ENCODE measurements around the gene PDE7B. TPM values are rescaled to one million over a fixed set of nuclear protein-coding genes. Genes with fewer than 3 reads are reported as not detected.

Gene PDE7B
- total RNA-seq, 2 experiments from 2014 or later = 0.25 to 0.31 TPM

- Mint-ChIP-seq H3K4me1 (ENCODE audit: low read depth) (no peaks in the 10 kb centered on the region), H3K4me3 (no peak overlapping the region), H3K36me3 (ENCODE audit: low read depth) (no peaks in the 10 kb centered on the region), H3K27me3 (ENCODE audit: low read depth) (no peaks in the 10 kb centered on the region), H3K9me3 (no peaks in the 10 kb centered on the region), H3K27ac (no peak overlapping the region)
- intact Hi-C loops (cut with micrococcal nuclease) = no loop called here
- no peak for DNase-seq
- CTCF ChIA-PET = no interaction called here
These were observed 25.2 kb upstream of the PDE7B start for GRCh38 chr6:135826236-135826804.

DNA sequence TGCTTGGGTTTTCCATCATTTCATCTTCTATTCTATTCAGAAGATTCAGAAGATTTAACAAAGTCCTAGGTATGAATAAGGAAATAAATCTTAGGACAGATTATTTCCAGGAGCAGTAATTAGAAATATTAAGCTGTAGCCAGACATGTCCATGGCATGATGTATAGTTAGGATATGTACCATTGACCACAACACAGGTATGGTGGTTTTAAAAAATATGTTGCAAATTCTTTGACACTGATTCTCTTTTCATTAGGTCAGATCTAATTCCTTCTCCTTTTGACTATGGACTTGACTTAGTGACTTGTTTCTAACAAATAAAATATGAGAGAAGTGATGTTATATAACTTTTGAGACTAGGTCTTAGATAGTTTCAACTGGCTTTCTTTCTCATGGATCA, 23.5 kb upstream of the PDE7B start:
- intact Hi-C loops (cut with micrococcal nuclease) = no loop called here
- no peaks in the 10 kb centered on the region for H3K4me1 Mint-ChIP-seq (ENCODE audit: low read depth)
- H3K4me3 Mint-ChIP-seq = no peak overlapping the region
- DNase-seq = no peak
- H3K9me3 Mint-ChIP-seq = no peaks in the 10 kb centered on the region
- H3K27me3 Mint-ChIP-seq (ENCODE audit: low read depth) = no peaks in the 10 kb centered on the region
- no peak overlapping the region for H3K27ac Mint-ChIP-seq
- CTCF ChIA-PET = no interaction called here
- H3K36me3 Mint-ChIP-seq (ENCODE audit: low read depth) = no peaks in the 10 kb centered on the region

- Mint-ChIP-seq H3K4me1 (ENCODE audit: low read depth) (peaks cover 2% of the 10 kb centered on the region), H3K27ac (no peak overlapping the region), H3K36me3 (ENCODE audit: low read depth) (no peaks in the 10 kb centered on the region), H3K9me3 (no peaks in the 10 kb centered on the region), H3K27me3 (ENCODE audit: low read depth) (no peaks in the 10 kb centered on the region), H3K4me3 (no peak overlapping the region)
- CTCF ChIA-PET = no interaction called here
- intact Hi-C loops (cut with micrococcal nuclease) = no loop called here
- no peak for DNase-seq
These were observed 21.0 kb upstream of the PDE7B start for GRCh38 chr6:135830452-135830881.

- H3K36me3 Mint-ChIP-seq (ENCODE audit: low read depth) = no peaks in the 10 kb centered on the region
- no peaks in the 10 kb centered on the region for H3K27me3 Mint-ChIP-seq (ENCODE audit: low read depth)
- H3K27ac Mint-ChIP-seq = no peak overlapping the region
- CTCF ChIA-PET = interaction anchor here (0.7 kb wide), 1 partner anchor 246 kb away, joined by 3 read pairs; no protein-coding TSS in a partner anchor
- H3K4me1 Mint-ChIP-seq (ENCODE audit: low read depth) = peaks cover 2% of the 10 kb centered on the region
- intact Hi-C loops (cut with micrococcal nuclease) = no loop called here
- H3K9me3 Mint-ChIP-seq = no peaks in the 10 kb centered on the region
- no peak overlapping the region for H3K4me3 Mint-ChIP-seq
- no peak for DNase-seq
These were observed 20.5 kb upstream of the PDE7B start for GRCh38 chr6:135831016-135831415.

DNA sequence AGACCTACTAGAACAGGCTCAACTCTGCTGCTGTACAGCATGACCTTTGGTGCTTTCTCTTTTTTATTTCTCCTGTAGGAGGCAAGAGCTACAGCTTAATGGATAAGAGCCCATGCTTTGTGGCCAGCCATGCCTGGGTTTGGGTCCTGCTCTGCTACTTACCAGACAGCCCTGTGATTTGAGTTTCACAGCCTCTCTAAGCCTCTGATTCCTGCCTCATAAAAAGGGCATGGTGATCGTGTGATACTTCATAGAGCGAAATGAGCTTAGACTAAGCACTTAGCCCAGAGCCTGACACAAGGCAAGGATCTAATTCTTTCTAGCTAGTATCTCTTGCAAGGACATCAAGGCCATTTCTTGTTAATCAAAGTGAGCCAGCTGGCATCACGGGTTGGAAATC, 19.3 kb upstream of the PDE7B start:
- DNase-seq = no peak
- H3K36me3 Mint-ChIP-seq (ENCODE audit: low read depth) = no peaks in the 10 kb centered on the region
- intact Hi-C loops (cut with micrococcal nuclease) = no loop called here

DNA sequence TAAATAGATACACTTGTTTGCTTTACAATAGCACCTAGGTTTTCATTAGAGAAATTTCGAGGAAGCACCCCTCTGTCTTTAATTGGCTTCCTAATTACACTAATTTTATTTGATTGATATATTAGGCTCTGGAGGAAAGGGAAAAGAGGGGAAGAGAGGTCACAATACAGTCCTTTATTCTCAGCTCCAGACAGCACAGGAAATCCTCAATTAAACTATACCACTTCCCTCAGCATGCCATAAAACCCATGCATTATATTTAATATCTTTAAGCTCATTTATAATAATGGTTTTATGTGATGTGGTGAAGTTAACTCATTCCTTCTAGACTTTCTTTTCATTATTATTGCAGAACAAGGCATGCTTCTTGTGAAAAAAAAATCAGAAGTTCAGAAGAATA, 17.7 kb upstream of the PDE7B start:
- H3K27ac Mint-ChIP-seq = no peak overlapping the region
- CTCF ChIA-PET = no interaction called here
- no peak overlapping the region for H3K4me3 Mint-ChIP-seq
- intact Hi-C loops (cut with micrococcal nuclease) = no loop called here
- no peak for DNase-seq
- H3K4me1 Mint-ChIP-seq (ENCODE audit: low read depth) = peaks cover 8% of the 10 kb centered on the region
- H3K9me3 Mint-ChIP-seq = no peaks in the 10 kb centered on the region
- H3K36me3 Mint-ChIP-seq (ENCODE audit: low read depth) = no peaks in the 10 kb centered on the region
- H3K27me3 Mint-ChIP-seq (ENCODE audit: low read depth) = no peaks in the 10 kb centered on the region

More for the DNA sequence above, 19.3 kb upstream of the PDE7B start:
- CTCF ChIA-PET = interaction anchor here (0.6 kb wide), 2 partner anchors 49 to 291 kb away, joined by 3 to 6 read pairs; no protein-coding TSS in a partner anchor
- H3K4me3 Mint-ChIP-seq = no peak overlapping the region
- peaks cover 4% of the 10 kb centered on the region for H3K4me1 Mint-ChIP-seq (ENCODE audit: low read depth)
- no peak overlapping the region for H3K27ac Mint-ChIP-seq
- no peaks in the 10 kb centered on the region for H3K27me3 Mint-ChIP-seq (ENCODE audit: low read depth)
- no peaks in the 10 kb centered on the region for H3K9me3 Mint-ChIP-seq

DNA sequence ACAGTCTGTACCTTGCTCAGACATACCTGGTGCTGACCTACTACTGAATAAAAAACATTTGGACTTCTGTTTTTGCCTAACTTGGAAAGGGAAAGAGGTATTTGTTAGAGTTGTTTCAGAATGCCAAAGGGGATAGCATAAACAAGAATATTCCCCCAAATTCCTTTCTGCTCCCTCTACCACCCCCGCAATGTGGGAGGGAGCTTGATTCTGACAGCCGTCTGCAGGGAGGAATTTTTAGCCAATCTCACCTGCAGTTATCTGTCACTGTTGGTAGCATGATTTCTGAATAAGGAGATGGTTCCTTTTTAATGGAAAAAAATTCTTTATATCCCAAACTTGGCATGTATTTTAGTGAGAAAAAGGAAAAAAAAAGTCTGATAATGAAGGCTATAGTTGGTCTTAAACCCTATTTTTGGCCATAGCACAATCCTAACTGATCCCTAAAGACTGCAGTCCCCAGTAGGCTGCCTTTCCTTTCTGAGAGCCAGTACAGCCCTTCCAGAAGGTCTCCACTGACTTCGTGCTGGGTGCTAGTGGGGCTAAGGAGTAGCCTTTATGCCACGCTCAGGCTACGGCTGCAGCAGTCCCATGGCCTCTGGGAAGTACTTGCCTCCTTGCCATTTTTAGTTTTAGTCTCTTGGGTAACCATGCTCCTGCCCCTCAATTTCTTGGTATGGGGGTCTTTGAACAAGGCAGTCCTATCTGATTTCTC, 13.6 kb upstream of the PDE7B start:
- CTCF ChIA-PET = no interaction called here
- DNase-seq = no peak
- Mint-ChIP-seq H3K36me3 (ENCODE audit: low read depth) (no peaks in the 10 kb centered on the region), H3K9me3 (no peaks in the 10 kb centered on the region), H3K27me3 (ENCODE audit: low read depth) (no peaks in the 10 kb centered on the region), H3K27ac (no peak overlapping the region), H3K4me1 (ENCODE audit: low read depth) (peaks cover 8% of the 10 kb centered on the region), H3K4me3 (no peak overlapping the region)
- intact Hi-C loops (cut with micrococcal nuclease) = no loop called here

DNA sequence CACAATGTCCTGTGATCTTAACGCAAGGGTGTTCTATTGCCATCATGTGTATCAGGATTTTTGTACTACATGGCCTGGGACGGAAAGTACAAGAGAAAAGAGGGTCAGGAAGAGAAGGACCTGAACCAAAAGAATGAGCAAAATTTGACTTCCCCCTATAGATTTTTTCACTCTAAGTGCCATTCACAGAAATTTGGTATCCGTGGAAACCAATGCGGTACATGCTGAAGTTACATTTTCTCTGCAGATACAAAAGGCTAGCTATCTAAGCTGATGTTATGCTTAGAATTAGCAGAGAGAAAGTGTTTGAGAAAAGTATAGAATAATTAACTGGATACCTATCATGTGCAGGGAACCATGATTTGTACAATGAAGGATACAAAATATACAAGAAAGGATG, 12.4 kb upstream of the PDE7B start:
- intact Hi-C loops (cut with micrococcal nuclease) = no loop called here
- DNase-seq = no peak
- no peak overlapping the region for H3K27ac Mint-ChIP-seq
- no peaks in the 10 kb centered on the region for H3K36me3 Mint-ChIP-seq (ENCODE audit: low read depth)
- H3K4me3 Mint-ChIP-seq = no peak overlapping the region
- H3K9me3 Mint-ChIP-seq = no peaks in the 10 kb centered on the region
- no peaks in the 10 kb centered on the region for H3K27me3 Mint-ChIP-seq (ENCODE audit: low read depth)
- CTCF ChIA-PET = no interaction called here
- H3K4me1 Mint-ChIP-seq (ENCODE audit: low read depth) = peaks cover 7% of the 10 kb centered on the region

- H3K36me3 Mint-ChIP-seq (ENCODE audit: low read depth) = no peaks in the 10 kb centered on the region
- no peaks in the 10 kb centered on the region for H3K4me1 Mint-ChIP-seq (ENCODE audit: low read depth)
- intact Hi-C loops (cut with micrococcal nuclease) = no loop called here
- no peak overlapping the region for H3K4me3 Mint-ChIP-seq
- H3K27ac Mint-ChIP-seq = no peak overlapping the region
- CTCF ChIA-PET = interaction anchor here (1.1 kb wide), 1 partner anchor 57 kb away, joined by 3 read pairs; no protein-coding TSS in a partner anchor
- H3K27me3 Mint-ChIP-seq (ENCODE audit: low read depth) = no peaks in the 10 kb centered on the region
- no peaks in the 10 kb centered on the region for H3K9me3 Mint-ChIP-seq
- no peak for DNase-seq
These were observed 8.7 kb upstream of the PDE7B start for GRCh38 chr6:135842618-135843392.

DNA sequence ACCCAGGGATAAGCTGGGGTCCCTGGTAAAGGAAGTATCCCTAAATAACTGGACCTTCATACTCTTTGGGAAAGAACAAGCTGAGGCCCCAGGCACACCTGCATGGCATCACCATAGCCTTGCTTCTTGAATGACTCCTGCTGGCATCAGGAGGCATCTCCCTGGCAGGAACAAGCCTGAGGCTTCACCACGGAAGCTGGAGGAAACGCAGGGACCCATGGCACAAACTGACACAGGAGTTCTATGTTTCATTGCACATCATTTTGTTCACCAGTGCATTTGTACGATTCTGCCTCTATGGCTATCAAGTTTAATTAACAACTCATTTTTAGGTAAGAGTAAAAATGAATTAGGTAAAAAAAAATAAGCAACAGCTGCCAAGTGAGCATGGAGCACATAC, 619 bp upstream of the PDE7B start:
- no peak for DNase-seq
- H3K27ac Mint-ChIP-seq = no peak overlapping the region
- peaks cover 33% of the 10 kb centered on the region for H3K4me1 Mint-ChIP-seq (ENCODE audit: low read depth)
- H3K4me3 Mint-ChIP-seq = no peak overlapping the region
- CTCF ChIA-PET = interaction anchor here (1.3 to 3.1 kb wide), 2 partner anchors 59 to 376 kb away, joined by 3 to 14 read pairs; no protein-coding TSS in a partner anchor
- no peaks in the 10 kb centered on the region for H3K9me3 Mint-ChIP-seq
- no peaks in the 10 kb centered on the region for H3K27me3 Mint-ChIP-seq (ENCODE audit: low read depth)
- intact Hi-C loops (cut with micrococcal nuclease) = loop anchor here (1.0 kb wide), 2 partner anchors 29 to 58 kb away; no protein-coding TSS in a partner anchor
- no peaks in the 10 kb centered on the region for H3K36me3 Mint-ChIP-seq (ENCODE audit: low read depth)

DNA sequence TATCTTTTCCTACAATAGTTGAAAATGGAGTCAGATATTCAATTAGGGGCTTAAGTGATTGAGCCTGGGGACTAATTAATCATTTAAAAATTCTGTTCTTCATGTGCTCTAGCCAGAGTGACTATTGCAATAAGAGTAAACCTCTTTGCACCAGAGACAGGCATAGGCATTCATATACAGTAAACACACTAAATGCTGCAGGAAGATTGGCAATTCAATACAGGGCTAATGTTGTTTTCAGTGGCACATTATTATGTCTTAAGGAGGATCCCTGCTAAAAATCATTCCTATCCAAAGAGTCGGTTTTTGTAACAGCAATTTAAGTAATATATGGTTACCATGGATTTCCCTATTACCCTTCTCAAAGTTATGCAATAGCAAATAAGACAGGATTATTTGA, 1.2 kb downstream of the PDE7B start:
- H3K27me3 Mint-ChIP-seq (ENCODE audit: low read depth) = no peaks in the 10 kb centered on the region
- H3K4me1 Mint-ChIP-seq (ENCODE audit: low read depth) = peaks cover 34% of the 10 kb centered on the region
- intact Hi-C loops (cut with micrococcal nuclease) = no loop called here
- DNase-seq = no peak
- CTCF ChIA-PET = interaction anchor here (1.4 to 3.1 kb wide), 2 partner anchors 15 to 57 kb away, joined by 3 to 14 read pairs; no protein-coding TSS in a partner anchor
- no peaks in the 10 kb centered on the region for H3K9me3 Mint-ChIP-seq
- H3K27ac Mint-ChIP-seq = no peak overlapping the region
- no peak overlapping the region for H3K4me3 Mint-ChIP-seq
- no peaks in the 10 kb centered on the region for H3K36me3 Mint-ChIP-seq (ENCODE audit: low read depth)

- no peak for DNase-seq
- Mint-ChIP-seq H3K4me1 (ENCODE audit: low read depth) (peaks cover 34% of the 10 kb centered on the region), H3K9me3 (no peaks in the 10 kb centered on the region), H3K4me3 (peak overlapping the region; percentile 19), H3K36me3 (ENCODE audit: low read depth) (no peaks in the 10 kb centered on the region), H3K27ac (no peak overlapping the region), H3K27me3 (ENCODE audit: low read depth) (no peaks in the 10 kb centered on the region)
- intact Hi-C loops (cut with micrococcal nuclease) = no loop called here
- CTCF ChIA-PET = interaction anchor here (1.4 to 3.1 kb wide), 2 partner anchors 14 to 57 kb away, joined by 3 to 14 read pairs; no protein-coding TSS in a partner anchor
These were observed 1.7 kb downstream of the PDE7B start for GRCh38 chr6:135853227-135853626.

All from activated naive CD4-positive, alpha-beta T cell treated with anti-CD3 and anti-CD28 coated beads for 36 hours (primary cell).